HepG2 (cell line): ENCODE measurements around the gene CYSRT1. TPM values are rescaled to one million over a fixed set of nuclear protein-coding genes. Genes with fewer than 3 reads are reported as not detected.

Source experiments
- AGO2 ChIP-seq: fragments of 200-400 bp; formaldehyde crosslinking; optimal IDR thresholded peaks from 2 replicates; pipeline ENCODE3; 2017; ENCODE audit warnings: mild to moderate bottlenecking, low read depth, low read length, moderate library complexity
- ATRX ChIP-seq: sonication (generic); formaldehyde crosslinking; IDR thresholded peaks from 2 replicates; pipeline ENCODE4 v1.4.0; 2020; ENCODE audit warnings: missing genetic modification reagents, borderline replicate concordance
- DR1 ChIP-seq: sonication (generic); formaldehyde crosslinking; IDR thresholded peaks from 2 replicates; pipeline ENCODE4 v1.8.0; 2021; ENCODE audit warnings: mild to moderate bottlenecking, missing genetic modification reagents, inconsistent platforms
- FOXC1 ChIP-seq: sonication (generic); formaldehyde crosslinking; IDR thresholded peaks from 2 replicates; pipeline ENCODE4 v1.8.0; 2022; ENCODE audit warnings: mild to moderate bottlenecking, missing genetic modification reagents, borderline replicate concordance
- KLF16 ChIP-seq, 2 experiments: sonication (generic) in 1 of 2; formaldehyde crosslinking in 1 of 2; IDR thresholded peaks; 2 replicates each; pipeline versions ENCODE4 v1.6.1 to v1.8.0; 2016 to 2023; ENCODE audit warnings: missing genetic modification reagents in 2 of 2, missing compliant biosample characterization in 1 of 2
- ONECUT2 ChIP-seq: sonication (generic); formaldehyde crosslinking; IDR thresholded peaks from 2 replicates; pipeline ENCODE4 v1.4.0; 2020; ENCODE audit warnings: missing genetic modification reagents
- POLR2A ChIP-seq, 2 experiments: IDR thresholded peaks; 2 replicates each; pipeline ENCODE4 v1.6.1; 2011; ENCODE audit warnings: low read depth in 2 of 2, low read length in 2 of 2, mild to moderate bottlenecking in 1 of 2, moderate library complexity in 1 of 2; ENCODE audit not compliant: insufficient read depth in 1 of 2
- PRPF4 ChIP-seq: fragments of 200-400 bp; formaldehyde crosslinking; IDR thresholded peaks from 2 replicates; pipeline ENCODE4 v1.6.1; 2016; ENCODE audit warnings: low read length, low read depth; ENCODE audit not compliant: poor library complexity, severe bottlenecking
- SMAD3 ChIP-seq: sonication (generic); formaldehyde crosslinking; IDR thresholded peaks from 2 replicates; pipeline ENCODE4 v1.4.0; 2020; ENCODE audit warnings: missing genetic modification reagents
- SP1 ChIP-seq, 2 experiments: fragments of 450-650 bp in 1 of 2; sonication (generic) in 1 of 2; formaldehyde crosslinking in 1 of 2; IDR thresholded peaks; 2 replicates each; pipeline versions ENCODE4 v1.4.0 to v1.6.1; 2016 to 2020; ENCODE audit warnings: missing genetic modification reagents in 1 of 2
- SRY ChIP-seq: sonication (generic); formaldehyde crosslinking; IDR thresholded peaks from 2 replicates; pipeline ENCODE4 v1.8.0; 2022; ENCODE audit warnings: mild to moderate bottlenecking, missing genetic modification reagents
- ZFAT ChIP-seq: sonication (generic); formaldehyde crosslinking; conservative IDR thresholded peaks from 2 replicates; pipeline ENCODE4 v1.8.1; 2023; ENCODE audit warnings: missing genetic modification reagents, inconsistent platforms
- ZNF543 ChIP-seq: sonication (generic); formaldehyde crosslinking; IDR thresholded peaks from 2 replicates; pipeline ENCODE4 v1.4.0; 2020; ENCODE audit warnings: mild to moderate bottlenecking, missing genetic modification reagents
- ZNF547 ChIP-seq: sonication (generic); formaldehyde crosslinking; IDR thresholded peaks from 2 replicates; pipeline ENCODE4 v1.5.1; 2020; ENCODE audit warnings: mild to moderate bottlenecking, missing genetic modification reagents
- ZNF557 ChIP-seq: sonication (generic); formaldehyde crosslinking; IDR thresholded peaks from 2 replicates; pipeline ENCODE4 v1.4.0; 2020; ENCODE audit warnings: missing genetic modification reagents
- polyA plus RNA-seq, 8 experiments: library from polyadenylated mRNA; depleted of rRNA in 3 of 8; stranded (reverse) in 7 of 8; unstranded in 1 of 8; fragments of >200 nt; fragmentation: Illumina TruSeq in 4 of 8; extraction: Trizol in 4 of 8; gene quantifications; 2 replicates each; pipeline versions ENCODE4 v1.2.1 to v1.2.3, GENCODE V29; 2011 to 2016; ENCODE audit warnings: low read depth in 4 of 8, missing spikeins in 1 of 8, mixed read lengths in 1 of 8; ENCODE audit not compliant: insufficient read depth in 1 of 8
- total RNA-seq, 5 experiments: library from RNA; depleted of rRNA; stranded (reverse); fragments of >200 nt; fragmentation: Illumina TruSeq; extraction: Trizol; gene quantifications; 2 replicates each; pipeline ENCODE4 v1.2.3, GENCODE V29; 2016; ENCODE audit warnings: low read depth in 1 of 5
- TF ChIP-seq, protein P1 (sequence below), 2 experiments: fragments of 450-650 bp in 1 of 2; sonication (generic) in 1 of 2; formaldehyde crosslinking in 1 of 2; IDR thresholded peaks; 2 replicates each; pipeline versions ENCODE4 v1.6.1 to v1.8.0; 2016 to 2022; ENCODE audit warnings: antibody characterized with exemption in 1 of 2, mild to moderate bottlenecking in 1 of 2, missing genetic modification reagents in 1 of 2
- TF ChIP-seq, protein P2 (sequence below): sonication (generic); formaldehyde crosslinking; IDR thresholded peaks from 2 replicates; pipeline ENCODE4 v1.5.1; 2020; ENCODE audit warnings: missing genetic modification reagents, mild to moderate bottlenecking, borderline replicate concordance

Gene CYSRT1
- total and polyA plus RNA-seq, 2 of the 13 experiments (the other 11 are each of a cell fraction or from before 2014, with no cell fraction given), result 1.5 to 2.1 TPM

DNA sequence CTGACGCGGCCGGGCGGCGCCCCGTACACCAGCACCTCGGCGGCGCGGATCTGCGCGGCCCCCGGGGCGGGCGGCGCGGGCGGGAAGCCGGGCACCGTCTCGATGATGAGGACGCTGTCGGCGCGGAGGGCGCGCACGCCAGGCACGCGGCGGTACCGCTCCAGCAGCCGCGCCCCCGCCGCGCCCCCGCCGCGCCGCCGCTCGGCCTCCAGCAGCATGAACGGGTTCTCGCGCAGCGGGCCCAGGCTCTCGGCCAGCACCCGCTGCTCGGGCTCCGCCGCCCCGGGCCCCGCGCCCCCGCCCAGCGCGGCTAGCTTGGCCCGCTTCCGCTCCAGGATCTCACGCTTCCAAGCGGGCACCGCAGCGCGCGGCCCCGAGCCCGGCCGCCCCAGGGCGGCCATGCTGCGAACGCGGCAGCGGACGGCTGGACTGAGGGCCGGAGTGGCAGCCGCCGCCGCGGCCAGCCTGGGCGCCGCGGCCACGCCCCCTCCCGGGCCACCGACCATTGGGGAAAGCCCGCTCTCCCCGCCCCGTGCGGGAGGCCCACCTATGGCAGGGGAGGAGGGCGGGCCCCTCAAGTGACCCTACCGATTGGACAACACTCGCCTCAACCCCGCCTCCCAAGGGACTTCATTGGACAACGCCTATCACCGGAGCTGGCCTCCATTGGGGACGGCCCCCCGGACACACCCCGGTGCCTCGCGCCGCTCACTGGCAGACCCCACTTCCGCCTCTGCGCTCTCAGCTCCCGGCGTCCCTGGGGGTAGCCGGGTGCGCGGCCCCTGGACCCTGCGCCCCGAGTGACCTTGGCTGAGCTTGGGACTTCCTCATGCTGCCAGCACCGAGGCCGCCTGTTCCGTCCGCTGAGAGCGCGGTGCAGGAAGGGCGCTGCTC, 24.4 kb upstream of the CYSRT1 start, which contains the start of gene TPRN (continued):
- TF ChIP-seq, protein P1, sequence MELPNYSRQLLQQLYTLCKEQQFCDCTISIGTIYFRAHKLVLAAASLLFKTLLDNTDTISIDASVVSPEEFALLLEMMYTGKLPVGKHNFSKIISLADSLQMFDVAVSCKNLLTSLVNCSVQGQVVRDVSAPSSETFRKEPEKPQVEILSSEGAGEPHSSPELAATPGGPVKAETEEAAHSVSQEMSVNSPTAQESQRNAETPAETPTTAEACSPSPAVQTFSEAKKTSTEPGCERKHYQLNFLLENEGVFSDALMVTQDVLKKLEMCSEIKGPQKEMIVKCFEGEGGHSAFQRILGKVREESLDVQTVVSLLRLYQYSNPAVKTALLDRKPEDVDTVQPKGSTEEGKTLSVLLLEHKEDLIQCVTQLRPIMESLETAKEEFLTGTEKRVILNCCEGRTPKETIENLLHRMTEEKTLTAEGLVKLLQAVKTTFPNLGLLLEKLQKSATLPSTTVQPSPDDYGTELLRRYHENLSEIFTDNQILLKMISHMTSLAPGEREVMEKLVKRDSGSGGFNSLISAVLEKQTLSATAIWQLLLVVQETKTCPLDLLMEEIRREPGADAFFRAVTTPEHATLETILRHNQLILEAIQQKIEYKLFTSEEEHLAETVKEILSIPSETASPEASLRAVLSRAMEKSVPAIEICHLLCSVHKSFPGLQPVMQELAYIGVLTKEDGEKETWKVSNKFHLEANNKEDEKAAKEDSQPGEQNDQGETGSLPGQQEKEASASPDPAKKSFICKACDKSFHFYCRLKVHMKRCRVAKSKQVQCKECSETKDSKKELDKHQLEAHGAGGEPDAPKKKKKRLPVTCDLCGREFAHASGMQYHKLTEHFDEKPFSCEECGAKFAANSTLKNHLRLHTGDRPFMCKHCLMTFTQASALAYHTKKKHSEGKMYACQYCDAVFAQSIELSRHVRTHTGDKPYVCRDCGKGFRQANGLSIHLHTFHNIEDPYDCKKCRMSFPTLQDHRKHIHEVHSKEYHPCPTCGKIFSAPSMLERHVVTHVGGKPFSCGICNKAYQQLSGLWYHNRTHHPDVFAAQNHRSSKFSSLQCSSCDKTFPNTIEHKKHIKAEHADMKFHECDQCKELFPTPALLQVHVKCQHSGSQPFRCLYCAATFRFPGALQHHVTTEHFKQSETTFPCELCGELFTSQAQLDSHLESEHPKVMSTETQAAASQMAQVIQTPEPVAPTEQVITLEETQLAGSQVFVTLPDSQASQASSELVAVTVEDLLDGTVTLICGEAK (IDR thresholded peaks at IDR 0.05), result no peak
- TF ChIP-seq, protein P1 (CRISPR knock-in tag; IDR thresholded peaks at IDR 0.05), result peak; percentile 53; the same call in 1 of the 2 replicates
- TF ChIP-seq ZFAT (CRISPR knock-in tag) (0 out of 2 replicates have a peak, but pooled peaks have one; percentile 52), ONECUT2 (CRISPR knock-in tag) (no peak), ZNF557 (CRISPR knock-in tag) (no peak), FOXC1 (CRISPR knock-in tag) (peak; percentile 77; the same call in 1 of the 2 replicates), PRPF4 (no peak), KLF16 (CRISPR knock-in tag; IDR thresholded peaks at IDR 0.05) (peak in 1 of 2 experiments; percentile 86; a peak in 2 of 4 replicates), SP1 (IDR thresholded peaks at IDR 0.05) (peak; percentile 34; the same call in 1 of the 2 replicates), SP1 (CRISPR knock-in tag; IDR thresholded peaks at IDR 0.05) (peak; percentile 96), ZNF547 (CRISPR knock-in tag) (peak; percentile 81), ATRX (CRISPR knock-in tag) (no peak), AGO2 (peak; percentile 94), DR1 (CRISPR knock-in tag) (peak; percentile 44), POLR2A (IDR thresholded peaks at IDR 0.05; ENCODE audit: insufficient read depth in 1 of 2, low read depth in 2 of 2, low read length in 2 of 2) (peak in 1 of 2 experiments; percentile 77; a peak in 2 of 4 replicates), ZNF543 (CRISPR knock-in tag) (no peak), SRY (peak; percentile 60; the same call in 1 of the 2 replicates), SMAD3 (CRISPR knock-in tag) (peak; percentile 79; the same call in 1 of the 2 replicates)
- TF ChIP-seq, protein P2, sequence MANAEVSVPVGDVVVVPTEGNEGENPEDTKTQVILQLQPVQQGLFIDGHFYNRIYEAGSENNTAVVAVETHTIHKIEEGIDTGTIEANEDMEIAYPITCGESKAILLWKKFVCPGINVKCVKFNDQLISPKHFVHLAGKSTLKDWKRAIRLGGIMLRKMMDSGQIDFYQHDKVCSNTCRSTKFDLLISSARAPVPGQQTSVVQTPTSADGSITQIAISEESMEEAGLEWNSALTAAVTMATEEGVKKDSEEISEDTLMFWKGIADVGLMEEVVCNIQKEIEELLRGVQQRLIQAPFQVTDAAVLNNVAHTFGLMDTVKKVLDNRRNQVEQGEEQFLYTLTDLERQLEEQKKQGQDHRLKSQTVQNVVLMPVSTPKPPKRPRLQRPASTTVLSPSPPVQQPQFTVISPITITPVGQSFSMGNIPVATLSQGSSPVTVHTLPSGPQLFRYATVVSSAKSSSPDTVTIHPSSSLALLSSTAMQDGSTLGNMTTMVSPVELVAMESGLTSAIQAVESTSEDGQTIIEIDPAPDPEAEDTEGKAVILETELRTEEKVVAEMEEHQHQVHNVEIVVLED, result peak; percentile 83
